Prostate gland (tissue), 2 donors: ENCODE measurements around the gene DUS1L.

ENCODE experiments used
- CTCF ChIP-seq, 4 experiments: fragments of 200-600 bp in 2 of 4; fragments of 450-650 bp in 2 of 4; sonication (generic) in 2 of 4; IDR thresholded peaks; 1 replicate in 3 of 4; 2 replicates in 1 of 4; pipeline ENCODE4 v1.5.1; 2016 to 2019; ENCODE audit warnings: antibody characterized with exemption in 4 of 4, mild to moderate bottlenecking in 2 of 4, moderate library complexity in 2 of 4
- POLR2A ChIP-seq: fragments of 450-650 bp; IDR thresholded peaks from one replicate; pipeline ENCODE4 v1.6.1; 2016; ENCODE audit warnings: antibody characterized with exemption, mild to moderate bottlenecking
- POLR2AphosphoS5 ChIP-seq: sonication (generic); formaldehyde crosslinking; IDR thresholded peaks from one replicate; pipeline ENCODE4 v1.6.1; 2017; ENCODE audit warnings: antibody characterized with exemption

DNA sequence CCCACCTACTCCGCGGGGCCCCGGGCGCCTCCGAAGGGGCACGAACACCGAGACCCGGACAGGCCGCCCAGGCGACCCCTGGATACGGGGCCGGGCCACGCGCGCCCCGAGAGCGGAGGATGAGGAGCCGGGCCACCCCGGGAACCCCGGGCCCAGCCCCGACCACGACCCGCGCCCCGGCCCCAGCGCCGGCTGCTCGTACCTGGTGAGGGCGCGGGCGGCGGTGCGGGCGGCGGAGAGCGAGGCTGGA lies 32.2 kb upstream of the DUS1L start:
- TF ChIP-seq CTCF (IDR thresholded peaks at IDR 0.05), result no peak
- no peak for TF ChIP-seq POLR2A
- TF ChIP-seq POLR2AphosphoS5, result no peak
